LHCN-M2 (cell line): Measurements from ENCODE around the gene RASGRP3. TPM values are rescaled to one million over a fixed set of nuclear protein-coding genes. Genes with fewer than 3 reads are reported as not detected.
"Not testable (repeated sequence)": the region's sequence is repeated elsewhere in the genome, so short reads cannot be mapped to it uniquely, and the experiment has no call there.

Experiments
- DNase-seq: peaks from one replicate; pipeline ENCODE4 v3.0.0-alpha.2; 2012; ENCODE audit warnings: low read depth
- polyA plus RNA-seq: library from polyadenylated mRNA; unstranded; fragments of >200 nt; gene quantifications from one replicate; pipeline ENCODE4 v1.2.1, GENCODE V29; 2012; ENCODE audit warnings: missing spikeins
- total RNA-seq: library from RNA; depleted of rRNA; stranded (reverse); fragments of >200 nt; gene quantifications from 2 replicates; pipeline ENCODE4 v1.2.3, GENCODE V29; 2014; rRNA removed

RASGRP3 gene
- 6.1 and 9.4 TPM in 2 replicates for total RNA-seq
- 2.7 TPM for polyA plus RNA-seq

GRCh38 chr2:33476131-33476792 lies at the start of gene RASGRP3:
Gene RASGRP3 (plus strand): TSS chr2:33476649. CDS start chr2:33515137, 38,488 bp downstream.
- DNase-seq, result peak; percentile 98

- peak; percentile 71 for DNase-seq
Observed at GRCh38 chr2:33426666-33427231, 49.7 kb upstream of the RASGRP3 start.

GRCh38 chr2:33430077-33430476 lies 46.4 kb upstream of the RASGRP3 start:
- DNase-seq, result no peak

GRCh38 chr2:33430856-33431255 lies 45.6 kb upstream of the RASGRP3 start:
- no peak for DNase-seq

- no peak for DNase-seq
Observed at GRCh38 chr2:33432871-33433270, 43.6 kb upstream of the RASGRP3 start.

- DNase-seq, result no peak
Observed at GRCh38 chr2:33433279-33434235, 42.9 kb upstream of the RASGRP3 start.

- DNase-seq, result no peak
Observed at GRCh38 chr2:33435518-33435917, 40.9 kb upstream of the RASGRP3 start.

GRCh38 chr2:33436083-33436482 lies 40.4 kb upstream of the RASGRP3 start:
- no peak for DNase-seq

- DNase-seq, result peak; percentile 98
Observed at GRCh38 chr2:33437297-33437696, 39.2 kb upstream of the RASGRP3 start.

- no peak for DNase-seq
Observed at GRCh38 chr2:33437815-33438214, 38.6 kb upstream of the RASGRP3 start.

- peak; percentile 74 for DNase-seq
Observed at GRCh38 chr2:33441235-33441810, 35.1 kb upstream of the RASGRP3 start.

- not testable (repeated sequence) for DNase-seq
Observed at GRCh38 chr2:33442052-33442451, 34.4 kb upstream of the RASGRP3 start.

GRCh38 chr2:33442528-33443079 lies 33.8 kb upstream of the RASGRP3 start:
- no peak for DNase-seq

GRCh38 chr2:33443274-33443829 lies 33.1 kb upstream of the RASGRP3 start:
- DNase-seq, result no peak

GRCh38 chr2:33444967-33445366 lies 31.5 kb upstream of the RASGRP3 start:
- no peak for DNase-seq

- no peak for DNase-seq
Observed at GRCh38 chr2:33448220-33448899, 28.1 kb upstream of the RASGRP3 start.

GRCh38 chr2:33451214-33451613 lies 25.2 kb upstream of the RASGRP3 start:
- no peak for DNase-seq

- DNase-seq, result no peak
Observed at GRCh38 chr2:33451825-33452224, 24.6 kb upstream of the RASGRP3 start.

GRCh38 chr2:33452545-33452944 lies 23.9 kb upstream of the RASGRP3 start:
- DNase-seq, result no peak

GRCh38 chr2:33453905-33454479 lies 22.5 kb upstream of the RASGRP3 start:
- DNase-seq, result no peak
